Endothelial cell of umbilical vein (primary cell): ENCODE results near the gene DCPS. TPM values are rescaled to one million over a fixed set of nuclear protein-coding genes. Genes with fewer than 3 reads are reported as not detected.
A peak's percentile ranks its signal among the peaks of the same experiment; 100 is the strongest.
"Not testable (repeated sequence)": the region's sequence is repeated elsewhere in the genome, so short reads cannot be mapped to it uniquely, and the experiment has no call there.

Source experiments
- BruUV-seq: library from RNA; stranded (reverse); fragments of 400-500 nt; replicated peaks from 2 replicates; lab custom pipeline; 2021; lab: Mats Ljungman, UMichigan
- CTCF ChIA-PET: fragments of 300-600, 350-600 bp; sonication (Branson Sonifier 250); formaldehyde crosslinking; loops from one replicate; lab custom pipeline; 2021; ENCODE audit warnings: antibody characterized with exemption, inconsistent platforms; lab: Charles Lee
- POLR2A ChIA-PET: fragments of 300-600, 350-600 bp; sonication (Branson Sonifier 250); formaldehyde crosslinking; loops from one replicate; lab custom pipeline; 2021; ENCODE audit warnings: antibody characterized with exemption, inconsistent platforms; lab: Charles Lee
- DNase-seq: peaks from one replicate; pipeline ENCODE4 v3.0.0-alpha.2; 2011; ENCODE audit warnings: low read depth, low spot score
- FAIRE-seq: peaks from 2 replicates; lab custom pipeline; 2011; peaks lifted over from hg19 to GRCh38; lab: Jason Lieb, UNC
- H2AFZ ChIP-seq: 2 replicates; pipeline ENCODE4 v1.6.0; 2012; ENCODE audit warnings: low read depth, low read length, control low read depth, inconsistent platforms
- H3K27ac ChIP-seq: 2 replicates; pipeline ENCODE4 v1.5.1; 2011; ENCODE audit warnings: low read depth, mild to moderate bottlenecking, control low read depth, low read length, moderate library complexity; ENCODE audit not compliant: insufficient read depth
- H3K27me3 ChIP-seq, 2 experiments: 2 replicates each; pipeline versions ENCODE4 v1.6.0 to v1.6.1; 2011; ENCODE audit warnings: low read length in 2 of 2, mixed read lengths in 1 of 2; ENCODE audit not compliant: control insufficient read depth in 2 of 2, insufficient read depth in 2 of 2
- H3K36me3 ChIP-seq, 2 experiments: 2 replicates in 1 of 2; 3 replicates in 1 of 2; pipeline ENCODE4 v1.5.1; 2011; ENCODE audit warnings: low read length in 2 of 2, mild to moderate bottlenecking in 1 of 2, moderate library complexity in 1 of 2; ENCODE audit not compliant: control insufficient read depth in 2 of 2, insufficient read depth in 2 of 2; ENCODE audit errors: extremely low read depth in 1 of 2
- H3K4me1 ChIP-seq: 3 replicates; pipeline ENCODE4 v1.5.1; 2011; ENCODE audit warnings: mild to moderate bottlenecking, low read length; ENCODE audit not compliant: control insufficient read depth, insufficient read depth; ENCODE audit errors: extremely low read depth
- H3K4me2 ChIP-seq: 2 replicates; pipeline ENCODE4 v1.6.1; 2011; ENCODE audit warnings: low read length, control low read depth, mixed read lengths; ENCODE audit not compliant: insufficient read depth
- H3K4me3 ChIP-seq, 3 experiments: fragments of 200-600 bp in 1 of 3; sonication (generic), shearing (Covaris generic) in 1 of 3; replicated peaks in 1 of 3; 2 replicates each; pipeline ENCODE4 v1.5.1; 2011 to 2016; ENCODE audit warnings: control low read depth in 3 of 3, low read length in 3 of 3, mild to moderate bottlenecking in 2 of 3, inconsistent platforms in 1 of 3, low read depth in 1 of 3, moderate library complexity in 1 of 3; ENCODE audit not compliant: insufficient read depth in 1 of 3
- H3K79me2 ChIP-seq: 2 replicates; pipeline ENCODE4 v1.6.0; 2012; ENCODE audit warnings: low read length, inconsistent platforms; ENCODE audit not compliant: control insufficient read depth, insufficient read depth
- H3K9ac ChIP-seq: replicated peaks from 2 replicates; pipeline ENCODE3; 2011; ENCODE audit warnings: low read length, control low read depth; ENCODE audit not compliant: insufficient read depth; ENCODE audit errors: extremely low read depth
- H3K9me1 ChIP-seq: replicated peaks from 3 replicates; pipeline ENCODE4 v1.6.0; 2011; ENCODE audit warnings: mild to moderate bottlenecking, low read length; ENCODE audit not compliant: control insufficient read depth, insufficient read depth; ENCODE audit errors: extremely low read depth
- H3K9me3 ChIP-seq: replicated peaks from 2 replicates; pipeline ENCODE4 v1.5.1; 2012; ENCODE audit warnings: low read length, inconsistent platforms; ENCODE audit not compliant: control insufficient read depth, insufficient read depth
- H4K20me1 ChIP-seq: replicated peaks from 2 replicates; pipeline ENCODE3; 2011; ENCODE audit warnings: mild to moderate bottlenecking, low read length; ENCODE audit not compliant: control insufficient read depth, insufficient read depth; ENCODE audit errors: extremely low read depth
- FOS ChIP-seq: IDR thresholded peaks from 2 replicates; pipeline ENCODE4 v1.6.1; 2011; ENCODE audit warnings: mild to moderate bottlenecking, low read length, moderate library complexity, borderline replicate concordance; ENCODE audit not compliant: insufficient read depth
- GATA2 ChIP-seq: IDR thresholded peaks from 2 replicates; pipeline ENCODE4 v1.7.0; 2011; ENCODE audit warnings: low read depth, mild to moderate bottlenecking, moderate library complexity, mixed read lengths, low read length; ENCODE audit not compliant: insufficient read length, insufficient read depth
- MYC ChIP-seq: IDR thresholded peaks from one replicate; pipeline ENCODE4 v1.6.1; 2011; ENCODE audit warnings: mild to moderate bottlenecking, low read depth, low read length
- dilution Hi-C: fragments of 300-500 bp; cut with MboI; formaldehyde crosslinking; loops from one replicate; pipeline ENCODE4 v1.15.0; 2019; ENCODE audit warnings: low sequenced_read_pairs; ENCODE audit not compliant: extremely low pct_ligation_motif_present
- intact Hi-C: fragments of 100-400 bp; cut with micrococcal nuclease; formaldehyde crosslinking; loops from one replicate; pipeline ENCODE4 v1.10.0; 2022
- polyA plus RNA-seq, 4 experiments: library from polyadenylated mRNA; depleted of rRNA in 3 of 4; stranded (reverse) in 3 of 4; unstranded in 1 of 4; fragments of >200 nt; gene quantifications; 2 replicates each; pipeline versions ENCODE4 v1.2.1 to v1.2.3, GENCODE V29; 2011 to 2012; ENCODE audit warnings: missing spikeins in 1 of 4
- total RNA-seq: library from RNA; stranded (reverse); gene quantifications from 2 replicates; pipeline ENCODE4 v1.2.3, GENCODE V29; 2021

Gene DCPS
- total and polyA plus RNA-seq, 2 donors (not counting 3 experiments of a cell fraction or from before 2014, with no cell fraction given), result 19.6 to 36.0 TPM

- dilution Hi-C loops, H3K27me3 ChIP-seq, H3K4me3 ChIP-seq, H2AFZ ChIP-seq, H3K79me2 ChIP-seq, H3K4me1 ChIP-seq, H3K4me2 ChIP-seq, H3K9me1 ChIP-seq, BruUV-seq, DNase-seq, H3K9me3 ChIP-seq, H4K20me1 ChIP-seq, H3K9ac ChIP-seq, POLR2A ChIA-PET, intact Hi-C loops, FAIRE-seq, H3K36me3 ChIP-seq, H3K27ac ChIP-seq: not testable (repeated sequence)
- CTCF ChIA-PET, result interaction anchor here (0.8 kb wide), 1 partner anchor 64 kb away, joined by 3 read pairs; no protein-coding TSS in a partner anchor
Measured at GRCh38 chr11:126374562-126375300, 70.9 kb downstream of the DCPS start.

- POLR2A ChIA-PET, result no interaction called here
- DNase-seq (peak; percentile 49), FAIRE-seq (no peak)
- no peak overlapping the region for H3K4me2 ChIP-seq
- dilution Hi-C loops (no loop called here), intact Hi-C loops (no loop called here)
- H4K20me1 ChIP-seq, result no peaks in the 10 kb centered on the region
- CTCF ChIA-PET, result no interaction called here
- no peaks in the 10 kb centered on the region for H3K4me1 ChIP-seq
- no peak for TF ChIP-seq GATA2
- peak; percentile 26 for TF ChIP-seq FOS
- TF ChIP-seq MYC, result no peak
- no peaks in the 10 kb centered on the region for H3K9me3 ChIP-seq
- H2AFZ ChIP-seq, result no peak overlapping the region
- H3K36me3 ChIP-seq, result no peaks in the 10 kb centered on the region
- no peaks in the 10 kb centered on the region for H3K9me1 ChIP-seq
- no TSS peak for BruUV-seq
- H3K9ac ChIP-seq, result no peak overlapping the region
- no peak overlapping the region for H3K4me3 ChIP-seq
- H3K79me2 ChIP-seq, result no peaks in the 10 kb centered on the region
- no peak overlapping the region for H3K27ac ChIP-seq
- no peaks in the 10 kb centered on the region for H3K27me3 ChIP-seq
Measured at GRCh38 chr11:126375726-126376125, 71.9 kb downstream of the DCPS start.
